Subcutaneous abdominal adipose tissue (tissue), 5 donors: ENCODE results near the gene DDX41.
"Not testable (repeated sequence)": the region's sequence is repeated elsewhere in the genome, so short reads cannot be mapped to it uniquely, and the experiment has no call there.

Experiments
- H3K27ac ChIP-seq: one replicate; pipeline ENCODE4 v1.7.0; 2013; ENCODE audit warnings: low read depth, mild to moderate bottlenecking, inconsistent platforms, low read length, moderate library complexity
- H3K27me3 ChIP-seq, 5 donors: one replicate each; pipeline ENCODE4 v1.7.0; 2013; ENCODE audit warnings: low read length in 5 of 5, inconsistent platforms in 1 of 5; ENCODE audit not compliant: control insufficient read depth in 5 of 5, insufficient read depth in 4 of 5
- H3K36me3 ChIP-seq, 5 donors: one replicate each; pipeline ENCODE4 v1.7.0; 2013; ENCODE audit warnings: low read length in 5 of 5; ENCODE audit not compliant: control insufficient read depth in 5 of 5, insufficient read depth in 5 of 5
- H3K4me1 ChIP-seq, 5 donors: one replicate each; pipeline ENCODE4 v1.7.0; 2013; ENCODE audit warnings: low read length in 5 of 5, mild to moderate bottlenecking in 3 of 5, moderate library complexity in 1 of 5; ENCODE audit not compliant: control insufficient read depth in 5 of 5, insufficient read depth in 5 of 5
- H3K4me3 ChIP-seq, 5 donors: one replicate each; pipeline ENCODE4 v1.7.0; 2013; ENCODE audit warnings: low read length in 5 of 5, low read depth in 1 of 5
- H3K9ac ChIP-seq, 5 donors: one replicate each; pipeline ENCODE4 v1.7.0; 2013; ENCODE audit warnings: low read length in 5 of 5, mild to moderate bottlenecking in 4 of 5, moderate library complexity in 3 of 5
- H3K9me3 ChIP-seq, 5 donors: one replicate each; pipeline ENCODE4 v1.7.0; 2013; ENCODE audit warnings: low read length in 5 of 5; ENCODE audit not compliant: control insufficient read depth in 5 of 5
- donor health status: healthy.
- donor health status: healthy.
- donor health status: healthy.
- donor health status: healthy.
- donor health status: healthy.

DDX41 gene

GRCh38 chr5:177538876-177539275 is 22.1 kb upstream of the DDX41 start:
- Histone ChIP-seq H3K4me1 (peaks cover 14 to 51% (median 47%) of the 10 kb centered on the region in 5 donors), H3K4me3 (no peak overlapping the region), H3K9ac (peak overlapping the region in 2 of 5 donors; percentile 13 to 56), H3K27ac (peak overlapping the region; percentile 95), H3K27me3 (no peaks in the 10 kb centered on the region), H3K36me3 (peaks cover 0 to 52% (median 33%) of the 10 kb centered on the region in 5 donors), H3K9me3 (no peaks in the 10 kb centered on the region)

GRCh38 chr5:177537389-177538361 is 20.9 kb upstream of the DDX41 start:
- peaks cover 0 to 61% (median 41%) of the 10 kb centered on the region in 5 donors for H3K36me3 ChIP-seq
- H3K4me3 ChIP-seq = peak overlapping the region in 1 of 5 donors; percentile 30
- H3K9me3 ChIP-seq = no peaks in the 10 kb centered on the region
- H3K27ac ChIP-seq = peak overlapping the region; percentile 95
- H3K27me3 ChIP-seq = no peaks in the 10 kb centered on the region
- H3K4me1 ChIP-seq = peaks cover 14 to 41% (median 35%) of the 10 kb centered on the region in 5 donors
- H3K9ac ChIP-seq = peak overlapping the region in 4 of 5 donors; percentile 35 to 57 (median 47)

- H3K4me1 ChIP-seq = peaks cover 14 to 41% (median 35%) of the 10 kb centered on the region in 5 donors
- H3K27ac ChIP-seq = peak overlapping the region; percentile 95
- peaks cover 0 to 69% (median 54%) of the 10 kb centered on the region in 5 donors for H3K36me3 ChIP-seq
- H3K9me3 ChIP-seq = no peaks in the 10 kb centered on the region
- no peak overlapping the region for H3K4me3 ChIP-seq
- H3K9ac ChIP-seq = no peak overlapping the region
- no peaks in the 10 kb centered on the region for H3K27me3 ChIP-seq
Measured at GRCh38 chr5:177536386-177536785, 19.6 kb upstream of the DDX41 start.

GRCh38 chr5:177535125-177535524 is 18.4 kb upstream of the DDX41 start:
- no peak overlapping the region for H3K9ac ChIP-seq

GRCh38 chr5:177534433-177534832 is 17.7 kb upstream of the DDX41 start:
- not testable (repeated sequence) for H3K9me3 ChIP-seq, H3K27me3 ChIP-seq, H3K4me3 ChIP-seq, H3K9ac ChIP-seq, H3K27ac ChIP-seq
- Histone ChIP-seq H3K4me1 (peaks cover 11 to 30% (median 28%) of the 10 kb centered on the region in 5 donors), H3K36me3 (peaks cover 0 to 85% (median 72%) of the 10 kb centered on the region in 5 donors)

More at GRCh38 chr5:177535125-177535524, 18.4 kb upstream of the DDX41 start:
- Histone ChIP-seq H3K36me3 (peaks cover 0 to 78% (median 65%) of the 10 kb centered on the region in 5 donors), H3K9me3 (no peaks in the 10 kb centered on the region), H3K4me3 (no peak overlapping the region), H3K27me3 (no peaks in the 10 kb centered on the region), H3K27ac (no peak overlapping the region), H3K4me1 (peaks cover 11 to 36% (median 35%) of the 10 kb centered on the region in 5 donors)

GRCh38 chr5:177531209-177531940 is 14.6 kb upstream of the DDX41 start:
- H3K27ac ChIP-seq = no peak overlapping the region

GRCh38 chr5:177530638-177531037 is 13.9 kb upstream of the DDX41 start:
- no peak overlapping the region for H3K4me3 ChIP-seq
- no peak overlapping the region for H3K9ac ChIP-seq
- no peak overlapping the region for H3K27ac ChIP-seq
- no peaks in the 10 kb centered on the region for H3K4me1 ChIP-seq
- H3K36me3 ChIP-seq = peaks cover 0 to 90% (median 79%) of the 10 kb centered on the region in 5 donors
- no peaks in the 10 kb centered on the region for H3K9me3 ChIP-seq
- no peaks in the 10 kb centered on the region for H3K27me3 ChIP-seq

More at GRCh38 chr5:177531209-177531940, 14.6 kb upstream of the DDX41 start:
- Histone ChIP-seq H3K9me3 (no peaks in the 10 kb centered on the region), H3K36me3 (peaks cover 0 to 90% (median 78%) of the 10 kb centered on the region in 5 donors), H3K9ac (no peak overlapping the region), H3K4me3 (no peak overlapping the region), H3K27me3 (no peaks in the 10 kb centered on the region), H3K4me1 (no peaks in the 10 kb centered on the region)

- H3K36me3 ChIP-seq = peaks cover 0 to 94% (median 89%) of the 10 kb centered on the region in 5 donors
- no peak overlapping the region for H3K27ac ChIP-seq
- no peaks in the 10 kb centered on the region for H3K4me1 ChIP-seq
- H3K4me3 ChIP-seq = no peak overlapping the region
- no peak overlapping the region for H3K9ac ChIP-seq
- H3K27me3 ChIP-seq = no peaks in the 10 kb centered on the region
- H3K9me3 ChIP-seq = no peaks in the 10 kb centered on the region
Measured at GRCh38 chr5:177529247-177530203, 12.8 kb upstream of the DDX41 start.

GRCh38 chr5:177528631-177529030 is 11.9 kb upstream of the DDX41 start:
- no peaks in the 10 kb centered on the region for H3K4me1 ChIP-seq
- no peak overlapping the region for H3K9ac ChIP-seq
- H3K27me3 ChIP-seq = no peaks in the 10 kb centered on the region
- peaks cover 0 to 97% (median 91%) of the 10 kb centered on the region in 5 donors for H3K36me3 ChIP-seq
- H3K9me3 ChIP-seq = no peaks in the 10 kb centered on the region
- no peak overlapping the region for H3K27ac ChIP-seq
- no peak overlapping the region for H3K4me3 ChIP-seq
